HCT116 (cell line): ENCODE data around the gene CST6. TPM values are rescaled to one million over a fixed set of nuclear protein-coding genes. Genes with fewer than 3 reads are reported as not detected.

Experiments used
- ATAC-seq: fragments of 200-7000 bp; cut with Tn5 transposase; 2 replicates; pipeline ENCODE4 v1.9.1; 2020; ENCODE audit warnings: mild to moderate bottlenecking, moderate library complexity
- Bru-seq: library from RNA; stranded (reverse); fragments of 400-500 nt; gene quantifications from one replicate; lab custom pipeline; 2021; lab: Mats Ljungman, UMichigan
- BruChase-seq, 2 experiments: library from RNA; stranded (reverse); fragments of 400-500 nt; gene quantifications; one replicate each; lab custom pipeline; 2021; lab: Mats Ljungman, UMichigan
- BruUV-seq: library from RNA; stranded (reverse); fragments of 400-500 nt; replicated peaks from 2 replicates; lab custom pipeline; 2021; lab: Mats Ljungman, UMichigan
- CTCF ChIA-PET: fragments of 300-600 bp; sonication (Branson Sonifier 250); formaldehyde crosslinking; loops from one replicate; lab custom pipeline; 2021; ENCODE audit warnings: antibody characterized with exemption; lab: Charles Lee
- POLR2A ChIA-PET: fragments of 300-600, 350-600 bp; sonication (Branson Sonifier 250); formaldehyde crosslinking; loops from one replicate; lab custom pipeline; 2021; ENCODE audit warnings: antibody characterized with exemption; lab: Charles Lee
- RAD21 ChIA-PET, 2 experiments: fragments of 300-600 bp; sonication (Branson Sonifier 250); formaldehyde crosslinking; loops; one replicate each; lab custom pipeline; 2023; ENCODE audit warnings: low total read pairs in 2 of 2; ENCODE audit not compliant: uncharacterized antibody in 2 of 2, unreplicated experiment in 2 of 2, low non-redundant PET in 1 of 2; lab: Charles Lee
- DNase-seq: peaks from one replicate; pipeline ENCODE4 v3.0.0-alpha.2; 2010; ENCODE audit warnings: low read depth, low spot score
- H2AFZ ChIP-seq: fragments of 200-600 bp; shearing (Covaris generic), sonication (generic); 2 replicates; pipeline ENCODE4 v1.6.1; 2017; ENCODE audit warnings: low read depth, mixed run types, mixed read lengths, antibody characterized with exemption, low read length; ENCODE audit not compliant: poor library complexity, severe bottlenecking
- H3K27ac ChIP-seq: 2 replicates; pipeline ENCODE4 v1.5.1; 2012; ENCODE audit warnings: low read depth, low read length
- H3K27me3 ChIP-seq: fragments of 200-600 bp; sonication (generic); 2 replicates; pipeline ENCODE4 v1.6.1; 2016; ENCODE audit warnings: mixed run types, low read length, mixed read lengths; ENCODE audit not compliant: insufficient read depth
- H3K36me3 ChIP-seq, 2 experiments: fragments of 200-500 bp in 1 of 2; fragments of 200-600 bp in 1 of 2; sonication (Bioruptor generic) in 1 of 2; sonication (generic) in 1 of 2; 2 replicates each; pipeline versions ENCODE4 v1.5.1 to v1.6.1; 2014 to 2016; ENCODE audit warnings: low read length in 2 of 2, inconsistent platforms in 1 of 2, mixed read lengths in 1 of 2, mixed run types in 1 of 2; ENCODE audit not compliant: insufficient read depth in 2 of 2, control insufficient read depth in 1 of 2
- H3K4me1 ChIP-seq, 2 experiments: fragments of 200-600 bp in 1 of 2; sonication (generic) in 1 of 2; 2 replicates each; pipeline versions ENCODE4 v1.5.1 to v1.6.1; 2012 to 2017; ENCODE audit warnings: low read length in 2 of 2, inconsistent platforms in 1 of 2, mild to moderate bottlenecking in 1 of 2, mixed read lengths in 1 of 2, mixed run types in 1 of 2, moderate library complexity in 1 of 2; ENCODE audit not compliant: insufficient read depth in 2 of 2, control insufficient read depth in 1 of 2
- H3K4me2 ChIP-seq: fragments of 200-600 bp; sonication (generic); 2 replicates; pipeline ENCODE4 v1.6.1; 2017; ENCODE audit warnings: mixed run types, low read length, mixed read lengths
- H3K4me3 ChIP-seq, 2 experiments: fragments of 200-600 bp in 1 of 2; sonication (generic) in 1 of 2; replicated peaks in 1 of 2; 2 replicates each; pipeline ENCODE4 v1.5.1; 2011 to 2016; ENCODE audit warnings: low read length in 2 of 2, control low read depth in 1 of 2, low read depth in 1 of 2, mild to moderate bottlenecking in 1 of 2, mixed read lengths in 1 of 2, mixed run types in 1 of 2
- H3K79me2 ChIP-seq: fragments of 200-600 bp; sonication (generic); 2 replicates; pipeline ENCODE4 v1.6.1; 2017; ENCODE audit warnings: mild to moderate bottlenecking, mixed run types, low read length, moderate library complexity, mixed read lengths; ENCODE audit not compliant: insufficient read depth
- H3K9ac ChIP-seq: fragments of 200-600 bp; sonication (generic); 2 replicates; pipeline ENCODE4 v1.6.1; 2016; ENCODE audit warnings: low read length, mixed read lengths
- H3K9me2 ChIP-seq: fragments of 200-600 bp; sonication (generic), shearing (Covaris generic); 2 replicates; pipeline ENCODE4 v1.6.1; 2017; ENCODE audit warnings: mixed run types, mild to moderate bottlenecking, moderate library complexity; ENCODE audit not compliant: insufficient read depth
- H3K9me3 ChIP-seq, 2 experiments: fragments of 200-500 bp in 1 of 2; fragments of 200-600 bp in 1 of 2; sonication (Bioruptor generic) in 1 of 2; sonication (generic) in 1 of 2; 2 replicates each; pipeline ENCODE4 v1.6.1; 2014 to 2017; ENCODE audit warnings: low read length in 2 of 2, mixed read lengths in 2 of 2, inconsistent platforms in 1 of 2, low read depth in 1 of 2, mild to moderate bottlenecking in 1 of 2, mixed run types in 1 of 2, moderate library complexity in 1 of 2; ENCODE audit not compliant: control insufficient read depth in 1 of 2, insufficient read depth in 1 of 2
- H4K20me1 ChIP-seq: fragments of 200-600 bp; sonication (generic), shearing (Covaris generic); 2 replicates; pipeline ENCODE4 v1.6.1; 2017; ENCODE audit warnings: mixed run types, mild to moderate bottlenecking, moderate library complexity; ENCODE audit not compliant: insufficient read depth
- POLR2AphosphoS5 ChIP-seq: IDR thresholded peaks from 2 replicates; pipeline ENCODE4 v1.6.1; 2011; ENCODE audit warnings: mild to moderate bottlenecking, low read depth, low read length, moderate library complexity
- REST ChIP-seq: IDR thresholded peaks from 2 replicates; pipeline ENCODE4 v1.6.1; 2012; ENCODE audit warnings: low read depth
- ZFX ChIP-seq: fragments of 450-650 bp; IDR thresholded peaks from 2 replicates; pipeline ENCODE4 v1.6.1; 2017
- intact Hi-C: fragments of 100-400 bp; cut with micrococcal nuclease; formaldehyde crosslinking; loops from 2 replicates; pipeline ENCODE4 v1.10.0; 2022
- long read RNA-seq: library from polyadenylated mRNA; unstranded; transcript quantifications from one replicate; pipeline ENCODE4 v2.0.0, GENCODE V29; 2021; ENCODE audit not compliant: unreplicated experiment
- polyA plus RNA-seq: library from polyadenylated mRNA; unstranded; fragments of >200 nt; gene quantifications from 2 replicates; pipeline ENCODE4 v1.2.1, GENCODE V29; 2012; ENCODE audit warnings: missing spikeins
- total RNA-seq: library from RNA; stranded (reverse); gene quantifications from one replicate; pipeline ENCODE4 v1.2.1, GENCODE V29; 2021; ENCODE audit not compliant: unreplicated experiment

Gene CST6, protein sequence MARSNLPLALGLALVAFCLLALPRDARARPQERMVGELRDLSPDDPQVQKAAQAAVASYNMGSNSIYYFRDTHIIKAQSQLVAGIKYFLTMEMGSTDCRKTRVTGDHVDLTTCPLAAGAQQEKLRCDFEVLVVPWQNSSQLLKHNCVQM
- total RNA-seq, result 68.1 TPM
- polyA plus RNA-seq, result 218 and 244 TPM in 2 replicates
- Bru-seq, nascent RNA, result percentile 67 among the genes with signal in this experiment
- percentile 70 among the genes with signal in this experiment for BruChase-seq, experiment 1, labeled RNA remaining after a 6-hour chase
- BruChase-seq, experiment 2, labeled RNA remaining after a 2-hour chase, result percentile 54 among the genes with signal in this experiment
- long read RNA-seq, transcript CST6-201 (3 exons, 759 nt), result major isoform, 22 of 24 reads
- long read RNA-seq, partial matches to known transcripts, result 2 of 24 reads
- long read RNA-seq, other reads (novel, unspliced or antisense), result 0 of 24 reads

GRCh38 chr11:66011785-66012303 is at the start of gene CST6:
CST6 (plus strand) TSS chr11:66012008; CDS start chr11:66012045, 37 bp downstream.
- 0 out of 2 replicates have a peak, but pooled peaks have one; percentile 42 for TF ChIP-seq POLR2AphosphoS5
- no peak for TF ChIP-seq REST
- TF ChIP-seq ZFX, result peak; percentile 55
- intact Hi-C loops, result loop anchor here (1.0 kb wide), 1 partner anchor 10 kb away; the partner anchor contains the start of genes BANF1 and EIF1AD
- Histone ChIP-seq H3K27me3 (no peaks in the 10 kb centered on the region), H3K9me3 (no peaks in the 10 kb centered on the region), H3K27ac (peak within 1 kb of the TSS; percentile 89), H3K9me2 (no peaks in the 10 kb centered on the region), H3K36me3 (no peaks in the 10 kb centered on the region), H3K4me1 (peaks cover 79 to 100% of the 10 kb centered on the region in 2 experiments), H3K79me2 (peaks cover 11% of the 10 kb centered on the region; the same call in 1 of the 2 replicates), H3K4me3 (peak within 1 kb of the TSS; percentile 44 to 59), H4K20me1 (no peaks in the 10 kb centered on the region), H3K4me2 (peak within 1 kb of the TSS; percentile 72), H2AFZ (no peak within 1 kb of the TSS), H3K9ac (peak within 1 kb of the TSS; percentile 74)
- ChIA-PET RAD21 (no interaction called here), CTCF (interaction anchor here (0.7 to 3.2 kb wide), 4 partner anchors 10 to 232 kb away, joined by 5 to 22 read pairs (median 8); partner anchors contain the start of gene FIBP), POLR2A (interaction anchor here (0.6 to 2.6 kb wide), 5 partner anchors 9 to 291 kb away, joined by 3 to 17 read pairs (median 4); partner anchors contain the start of genes BANF1, EIF1AD, RNASEH2C and SF3B2)
- BruUV-seq, result no TSS peak
- DNase-seq, result no peak
- peak; percentile 16 for ATAC-seq
